ENCODE measurements around the gene ACOT7.

GRCh38 chr1:6421266-6421665, 27.7 kb upstream of the ACOT7 start:
- TF ChIP-seq EZH2 (IDR thresholded peaks at IDR 0.05; ENCODE audit: low read depth), result no peak
- TF ChIP-seq, protein P1, sequence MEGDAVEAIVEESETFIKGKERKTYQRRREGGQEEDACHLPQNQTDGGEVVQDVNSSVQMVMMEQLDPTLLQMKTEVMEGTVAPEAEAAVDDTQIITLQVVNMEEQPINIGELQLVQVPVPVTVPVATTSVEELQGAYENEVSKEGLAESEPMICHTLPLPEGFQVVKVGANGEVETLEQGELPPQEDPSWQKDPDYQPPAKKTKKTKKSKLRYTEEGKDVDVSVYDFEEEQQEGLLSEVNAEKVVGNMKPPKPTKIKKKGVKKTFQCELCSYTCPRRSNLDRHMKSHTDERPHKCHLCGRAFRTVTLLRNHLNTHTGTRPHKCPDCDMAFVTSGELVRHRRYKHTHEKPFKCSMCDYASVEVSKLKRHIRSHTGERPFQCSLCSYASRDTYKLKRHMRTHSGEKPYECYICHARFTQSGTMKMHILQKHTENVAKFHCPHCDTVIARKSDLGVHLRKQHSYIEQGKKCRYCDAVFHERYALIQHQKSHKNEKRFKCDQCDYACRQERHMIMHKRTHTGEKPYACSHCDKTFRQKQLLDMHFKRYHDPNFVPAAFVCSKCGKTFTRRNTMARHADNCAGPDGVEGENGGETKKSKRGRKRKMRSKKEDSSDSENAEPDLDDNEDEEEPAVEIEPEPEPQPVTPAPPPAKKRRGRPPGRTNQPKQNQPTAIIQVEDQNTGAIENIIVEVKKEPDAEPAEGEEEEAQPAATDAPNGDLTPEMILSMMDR (conservative IDR thresholded peaks at IDR 0.05), result no peak
